Pancreas (tissue), 10 donors: ENCODE results near the gene CRYAB. TPM values are rescaled to one million over a fixed set of nuclear protein-coding genes. Genes with fewer than 3 reads are reported as not detected.

ENCODE experiments used
- ATAC-seq, 4 donors: fragments of 200-7000 bp; cut with Tn5 transposase; one replicate each; pipeline versions ENCODE4 v1.8.0 to v1.9.1; 2020; ENCODE audit warnings: mild to moderate bottlenecking in 4 of 4, moderate library complexity in 4 of 4
- DNase-seq, 6 donors: peaks; one replicate each; pipeline ENCODE4 v3.0.0-alpha.2; 2020
- FAIRE-seq: peaks from 2 replicates; lab custom pipeline; 2012; peaks lifted over from hg19 to GRCh38; lab: Jason Lieb, UNC
- H3K27ac ChIP-seq, 4 donors: fragments of 200-600 bp; sonication (generic); 1 replicate in 3 of 4; 2 replicates in 1 of 4; pipeline versions ENCODE4 v1.5.0 to v1.8.0; 2020
- H3K27me3 ChIP-seq, 4 donors: fragments of 200-600 bp; one replicate each; pipeline ENCODE4 v1.8.0; 2021
- H3K36me3 ChIP-seq, 3 donors: fragments of 200-600 bp; sonication (generic) in 1 of 3; one replicate each; pipeline versions ENCODE4 v1.5.0 to v1.8.0; 2020 to 2021
- H3K4me1 ChIP-seq, 3 donors: fragments of 200-600 bp; one replicate each; pipeline ENCODE4 v1.8.0; 2021
- H3K4me3 ChIP-seq, 4 donors: fragments of 200-600 bp; sonication (generic) in 2 of 4; one replicate each; pipeline versions ENCODE4 v1.5.0 to v1.8.0; 2020 to 2021
- H3K9me3 ChIP-seq, 4 donors: fragments of 200-600 bp; one replicate each; pipeline ENCODE4 v1.8.0; 2021
- WGBS, 2 donors: extraction: QIAGEN DNeasy Blood & Tissue Kit; methylation state at CpG; one replicate each; pipeline ENCODE4 v1.1.7; 2013; 5-methylcytosine and 5-hydroxymethylcytosine counted together
- intact Hi-C, 3 donors: fragments of 100-400 bp; cut with DNase I; formaldehyde crosslinking; loops; one replicate each; pipeline versions ENCODE4 v1.11.1 to v1.14.2; 2022
- polyA plus RNA-seq, 2 donors: library from polyadenylated mRNA; stranded (reverse); fragments of 200-250 nt; gene quantifications; one replicate each; pipeline ENCODE4 v1.2.3, GENCODE V29; 2013
- total RNA-seq, 6 donors: library from RNA; stranded (reverse); fragmentation: NEBNext Ultra II Directional in 4 of 6; extraction: Animal tissue kit (Norgen Biotek cat#: 25700) in 4 of 6; gene quantifications; one replicate each; pipeline versions ENCODE4 v1.2.1 to v1.2.4, GENCODE V29; 2021 to 2023
- TF ChIP-seq, protein P1 (sequence below), 4 donors: fragments of 200-600 bp; sonication (generic) in 3 of 4; IDR thresholded peaks; one replicate each; pipeline versions ENCODE4 v1.5.0 to v1.8.0; 2021; ENCODE audit warnings: antibody characterized with exemption in 4 of 4
- donor health status: healthy with polysubstance abuse.
- donor health status: DM: no; HTN: no; CAD: no; lungs with moderate emphysema.
- donor health status: DM: no; HTN: no; CAD: no.
- donor health status: control.
- donor health status: control.
- donor health status: Bipolar disorder and iron deficiency.
- donor health status: DM: yes; HTN: yes; CAD: no.
- donor health status: DM: no; HTN: no; CAD: no.
- donor health status: DM: no; HTN: no; CAD: no.
- donor health status: DM: yes; HTN: yes; CAD: no.

The CRYAB gene
- total and polyA plus RNA-seq, 8 donors, result 7.2 to 81.8 (median 27.0) TPM

DNA sequence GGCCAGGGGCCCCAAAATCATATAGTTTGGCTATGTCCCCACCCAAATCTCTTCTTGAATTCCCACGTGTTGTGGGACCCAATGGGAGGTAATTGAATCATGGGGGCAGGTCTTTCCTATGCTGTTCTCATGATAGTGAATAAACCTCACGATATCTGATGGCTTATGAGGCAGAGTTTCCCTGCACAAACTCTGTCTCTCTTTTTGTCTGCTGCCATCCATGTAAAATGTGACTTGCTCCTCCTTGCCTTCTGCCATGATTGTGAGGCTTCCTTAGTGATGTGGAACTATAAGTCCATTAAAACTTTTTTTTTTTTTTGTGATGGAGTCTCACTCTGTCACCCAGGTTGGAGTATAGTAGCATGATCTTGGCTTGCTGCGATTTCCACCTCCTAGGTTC is 40.0 kb upstream of the CRYAB start:
- no peaks in the 10 kb centered on the region for H3K36me3 ChIP-seq
- 91 to 92% methylated on average over 3 of the region's 3 CpGs for WGBS, 2 donors
- no peaks in the 10 kb centered on the region for H3K4me1 ChIP-seq
- DNase-seq (no peak), ATAC-seq (no peak), FAIRE-seq (no peak)
- H3K27me3 ChIP-seq, result no peaks in the 10 kb centered on the region
- H3K4me3 ChIP-seq, result no peak overlapping the region
- intact Hi-C loops, result no loop called here
- TF ChIP-seq, protein P1, sequence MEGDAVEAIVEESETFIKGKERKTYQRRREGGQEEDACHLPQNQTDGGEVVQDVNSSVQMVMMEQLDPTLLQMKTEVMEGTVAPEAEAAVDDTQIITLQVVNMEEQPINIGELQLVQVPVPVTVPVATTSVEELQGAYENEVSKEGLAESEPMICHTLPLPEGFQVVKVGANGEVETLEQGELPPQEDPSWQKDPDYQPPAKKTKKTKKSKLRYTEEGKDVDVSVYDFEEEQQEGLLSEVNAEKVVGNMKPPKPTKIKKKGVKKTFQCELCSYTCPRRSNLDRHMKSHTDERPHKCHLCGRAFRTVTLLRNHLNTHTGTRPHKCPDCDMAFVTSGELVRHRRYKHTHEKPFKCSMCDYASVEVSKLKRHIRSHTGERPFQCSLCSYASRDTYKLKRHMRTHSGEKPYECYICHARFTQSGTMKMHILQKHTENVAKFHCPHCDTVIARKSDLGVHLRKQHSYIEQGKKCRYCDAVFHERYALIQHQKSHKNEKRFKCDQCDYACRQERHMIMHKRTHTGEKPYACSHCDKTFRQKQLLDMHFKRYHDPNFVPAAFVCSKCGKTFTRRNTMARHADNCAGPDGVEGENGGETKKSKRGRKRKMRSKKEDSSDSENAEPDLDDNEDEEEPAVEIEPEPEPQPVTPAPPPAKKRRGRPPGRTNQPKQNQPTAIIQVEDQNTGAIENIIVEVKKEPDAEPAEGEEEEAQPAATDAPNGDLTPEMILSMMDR (IDR thresholded peaks at IDR 0.05), result no peak
- H3K27ac ChIP-seq, result no peak overlapping the region
- no peaks in the 10 kb centered on the region for H3K9me3 ChIP-seq

GRCh38 chr11:111949519-111950426 is 38.2 kb upstream of the CRYAB start:
- Histone ChIP-seq H3K9me3 (no peaks in the 10 kb centered on the region), H3K36me3 (no peaks in the 10 kb centered on the region), H3K27me3 (no peaks in the 10 kb centered on the region), H3K4me3 (no peak overlapping the region), H3K4me1 (no peaks in the 10 kb centered on the region), H3K27ac (no peak overlapping the region)
- WGBS, 2 donors, result 39 to 44% methylated on average over 7 of the region's 7 CpGs
- DNase-seq, result no peak
- FAIRE-seq, result no peak
- TF ChIP-seq, protein P1 (IDR thresholded peaks at IDR 0.05), result no peak
- intact Hi-C loops, result no loop called here
- ATAC-seq, result no peak

- Histone ChIP-seq H3K4me3 (no peak overlapping the region), H3K27me3 (no peaks in the 10 kb centered on the region), H3K4me1 (no peaks in the 10 kb centered on the region), H3K27ac (no peak overlapping the region), H3K9me3 (no peaks in the 10 kb centered on the region), H3K36me3 (no peaks in the 10 kb centered on the region)
- ATAC-seq, result no peak
- DNase-seq, result no peak
- intact Hi-C loops, result no loop called here
- TF ChIP-seq, protein P1 (IDR thresholded peaks at IDR 0.05), result no peak
- FAIRE-seq, result no peak
Observed at GRCh38 chr11:111947143-111947542, 35.6 kb upstream of the CRYAB start.

DNA sequence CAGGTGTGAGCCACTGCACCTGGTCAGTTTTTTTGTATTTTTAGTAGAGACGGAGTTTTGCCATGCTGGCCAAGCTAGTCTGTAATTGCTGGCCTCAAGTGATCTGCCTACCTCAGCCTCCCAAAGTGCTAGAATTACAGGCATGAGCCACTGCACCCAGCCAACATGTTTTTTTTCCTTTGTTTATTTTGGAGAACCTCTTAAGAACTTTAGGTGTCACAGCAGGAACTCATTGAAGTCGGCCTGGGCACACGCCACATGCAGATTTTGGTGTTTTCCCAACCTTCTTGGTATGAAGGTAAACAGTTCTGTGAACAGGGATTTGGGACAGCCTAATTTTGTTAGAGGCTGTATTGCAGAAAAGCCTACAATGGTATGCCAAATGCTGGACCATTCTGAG is 34.9 kb upstream of the CRYAB start:
- Histone ChIP-seq H3K36me3 (no peaks in the 10 kb centered on the region), H3K4me3 (no peak overlapping the region), H3K4me1 (no peaks in the 10 kb centered on the region), H3K27ac (no peak overlapping the region), H3K27me3 (no peaks in the 10 kb centered on the region), H3K9me3 (no peaks in the 10 kb centered on the region)
- peak in 1 of 6 donors; percentile 40 for DNase-seq
- FAIRE-seq, result no peak
- TF ChIP-seq, protein P1 (IDR thresholded peaks at IDR 0.05), result no peak
- intact Hi-C loops, result no loop called here
- 47 to 57% methylated on average over 3 of the region's 3 CpGs for WGBS, 2 donors
- ATAC-seq, result peak; percentile 27 to 86 (median 45)

GRCh38 chr11:111945198-111945597 is 33.6 kb upstream of the CRYAB start:
- no peak for FAIRE-seq

More at GRCh38 chr11:111945198-111945597, 33.6 kb upstream of the CRYAB start:
- TF ChIP-seq, protein P1 (IDR thresholded peaks at IDR 0.05), result no peak
- no peaks in the 10 kb centered on the region for H3K9me3 ChIP-seq
- WGBS, 2 donors, result 51 to 67% methylated on average over 1 of the region's 1 CpG
- H3K27ac ChIP-seq, result no peak overlapping the region
- H3K27me3 ChIP-seq, result no peaks in the 10 kb centered on the region
- no peak overlapping the region for H3K4me3 ChIP-seq
- H3K4me1 ChIP-seq, result no peaks in the 10 kb centered on the region
- H3K36me3 ChIP-seq, result no peaks in the 10 kb centered on the region
- DNase-seq (no peak), ATAC-seq (no peak)
- intact Hi-C loops, result no loop called here
